Measurements from ENCODE around the gene MAPK9.

The MAPK9 gene

GRCh38 chr5:180289433-180289832, 2.5 kb downstream of the MAPK9 start:
- DNase-seq (ENCODE audit: low read depth) = no peak

GRCh38 chr5:180287868-180288267, 4.0 kb downstream of the MAPK9 start:
- no peak for TF ChIP-seq CTCF (IDR thresholded peaks at IDR 0.05; ENCODE audit: low read depth, low read length, missing control alignments)
- no peak overlapping the region for H3K4me3 ChIP-seq (ENCODE audit: low read depth, low read length)
- DNase-seq (ENCODE audit: low read depth) = no peak

More at GRCh38 chr5:180289433-180289832, 2.5 kb downstream of the MAPK9 start:
- no peak for TF ChIP-seq CTCF (IDR thresholded peaks at IDR 0.05; ENCODE audit: low read depth, low read length, missing control alignments)
- H3K4me3 ChIP-seq (ENCODE audit: low read depth, low read length) = no peak overlapping the region

GRCh38 chr5:180287404-180287803, 4.5 kb downstream of the MAPK9 start:
- TF ChIP-seq CTCF (IDR thresholded peaks at IDR 0.05; ENCODE audit: low read depth, low read length, missing control alignments) = no peak
- no peak overlapping the region for H3K4me3 ChIP-seq (ENCODE audit: low read depth, low read length)
- no peak for DNase-seq (ENCODE audit: low read depth)

- H3K4me3 ChIP-seq (ENCODE audit: low read depth, low read length) = no peak overlapping the region
- no peak for TF ChIP-seq CTCF (IDR thresholded peaks at IDR 0.05; ENCODE audit: low read depth, low read length, missing control alignments)
- DNase-seq (ENCODE audit: low read depth) = no peak
Measured at GRCh38 chr5:180284149-180284548, 7.7 kb downstream of the MAPK9 start.

- DNase-seq (ENCODE audit: low read depth) = no peak
- no peak for TF ChIP-seq CTCF (IDR thresholded peaks at IDR 0.05; ENCODE audit: low read depth, low read length, missing control alignments)
- no peak overlapping the region for H3K4me3 ChIP-seq (ENCODE audit: low read depth, low read length)
Measured at GRCh38 chr5:180283026-180283615, 8.8 kb downstream of the MAPK9 start.

GRCh38 chr5:180282281-180282680, 9.6 kb downstream of the MAPK9 start:
- no peak for DNase-seq (ENCODE audit: low read depth)
- H3K4me3 ChIP-seq (ENCODE audit: low read depth, low read length) = no peak overlapping the region
- TF ChIP-seq CTCF (IDR thresholded peaks at IDR 0.05; ENCODE audit: low read depth, low read length, missing control alignments) = no peak

- no peak for TF ChIP-seq CTCF (IDR thresholded peaks at IDR 0.05; ENCODE audit: low read depth, low read length, missing control alignments)
- no peak for DNase-seq (ENCODE audit: low read depth)
- no peak overlapping the region for H3K4me3 ChIP-seq (ENCODE audit: low read depth, low read length)
Measured at GRCh38 chr5:180281706-180282105, 10.2 kb downstream of the MAPK9 start.
